ENCODE data around the gene NANP.
A peak's percentile ranks its signal among the peaks of the same experiment; 100 is the strongest.

Gene NANP

DNA sequence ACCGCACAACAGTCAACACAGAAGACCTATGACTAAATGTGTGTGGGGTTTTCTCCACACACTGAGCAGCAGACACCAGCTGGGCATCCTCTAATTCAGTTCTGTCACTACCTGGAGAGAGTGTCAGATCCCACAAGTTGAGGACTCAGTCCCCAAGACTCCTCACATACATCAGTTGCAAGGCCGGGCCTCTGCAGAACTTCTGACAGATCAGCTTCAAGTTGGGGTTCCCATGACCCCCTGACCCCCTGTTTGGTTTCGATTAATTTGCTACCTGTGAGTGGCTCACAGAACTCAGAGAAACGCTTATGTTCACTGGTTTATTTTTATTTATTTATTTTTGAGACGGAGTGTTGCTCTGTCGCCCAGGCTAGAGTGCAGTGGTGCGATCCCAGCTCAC is 35.3 kb downstream of the NANP start:
- H3K4me1 ChIP-seq (ENCODE audit: control insufficient read depth in 1 of 2, insufficient read depth in 2 of 2, low read length in 2 of 2) = peaks cover 0 to 4% of the 10 kb centered on the region in 2 experiments
- H3K18ac ChIP-seq (ENCODE audit: low read length) = no peak overlapping the region
- no peak overlapping the region for H3K9ac ChIP-seq (ENCODE audit: low read length)
- no peak for DNase-seq
- no peak overlapping the region for H2BK12ac ChIP-seq (ENCODE audit: low read length)
- H3K27me3 ChIP-seq (ENCODE audit: insufficient read depth, low read length) = no peaks in the 10 kb centered on the region
- no peak overlapping the region for H2AFZ ChIP-seq (ENCODE audit: insufficient read depth, low read length, poor library complexity)
- H3K14ac ChIP-seq (ENCODE audit: low read length) = no peak overlapping the region
- H2BK5ac ChIP-seq (ENCODE audit: low read depth, low read length, poor library complexity) = no peak overlapping the region
- no peak overlapping the region for H3K4me2 ChIP-seq (ENCODE audit: low read length)
- no peaks in the 10 kb centered on the region for H3K36me3 ChIP-seq (ENCODE audit: control insufficient read depth in 1 of 2, insufficient read depth in 2 of 2, low read length in 2 of 2)
- no CpG with 5 or more reads among the region's 7 CpGs for WGBS (ENCODE audit: extremely low coverage, insufficient coverage, insufficient read length)
- no peak overlapping the region for H3K23ac ChIP-seq (ENCODE audit: low read length)
- H2AK5ac ChIP-seq (ENCODE audit: low read length) = no peak overlapping the region
- H3K79me2 ChIP-seq (ENCODE audit: control insufficient read depth, insufficient read depth, low read length, poor library complexity) = peaks cover 10% of the 10 kb centered on the region
- no peak overlapping the region for H4K8ac ChIP-seq (ENCODE audit: low read depth, low read length)
- no peak overlapping the region for H3K4ac ChIP-seq (ENCODE audit: low read depth, low read length)
- H3K27ac ChIP-seq (ENCODE audit: low read depth, low read length) = no peak overlapping the region
- H4K12ac ChIP-seq (ENCODE audit: low read depth, low read length) = no peak overlapping the region
- H3K9me3 ChIP-seq (ENCODE audit: insufficient read depth, low read depth, low read length) = no peaks in the 10 kb centered on the region
- no peak overlapping the region for H4K91ac ChIP-seq (ENCODE audit: low read depth, low read length)
- no peak overlapping the region for H3K4me3 ChIP-seq (ENCODE audit: low read depth, low read length)
- no peak overlapping the region for H2BK120ac ChIP-seq (ENCODE audit: insufficient read depth, low read length, poor library complexity)
- peaks cover 11% of the 10 kb centered on the region for H3K79me1 ChIP-seq (ENCODE audit: low read length)

- no CpG with 5 or more reads among the region's 5 CpGs for WGBS (ENCODE audit: extremely low coverage, insufficient coverage, insufficient read length)
- Histone ChIP-seq H3K36me3 (ENCODE audit: control insufficient read depth in 1 of 2, insufficient read depth in 2 of 2, low read length in 2 of 2) (no peaks in the 10 kb centered on the region), H2AFZ (ENCODE audit: insufficient read depth, low read length, poor library complexity) (no peak overlapping the region), H3K9me3 (ENCODE audit: insufficient read depth, low read depth, low read length) (no peaks in the 10 kb centered on the region), H3K4me3 (ENCODE audit: low read depth, low read length) (no peak overlapping the region), H3K14ac (ENCODE audit: low read length) (no peak overlapping the region), H2AK5ac (ENCODE audit: low read length) (no peak overlapping the region), H3K27ac (ENCODE audit: low read depth, low read length) (no peak overlapping the region), H3K79me2 (ENCODE audit: control insufficient read depth, insufficient read depth, low read length, poor library complexity) (peaks cover 10% of the 10 kb centered on the region), H3K4me1 (ENCODE audit: control insufficient read depth in 1 of 2, insufficient read depth in 2 of 2, low read length in 2 of 2) (peaks cover 0 to 4% of the 10 kb centered on the region in 2 experiments), H3K4ac (ENCODE audit: low read depth, low read length) (no peak overlapping the region), H2BK12ac (ENCODE audit: low read length) (no peak overlapping the region), H4K12ac (ENCODE audit: low read depth, low read length) (no peak overlapping the region), H3K79me1 (ENCODE audit: low read length) (peaks cover 11% of the 10 kb centered on the region), H3K4me2 (ENCODE audit: low read length) (no peak overlapping the region), H4K8ac (ENCODE audit: low read depth, low read length) (no peak overlapping the region), H2BK120ac (ENCODE audit: insufficient read depth, low read length, poor library complexity) (no peak overlapping the region), H3K23ac (ENCODE audit: low read length) (no peak overlapping the region), H2BK5ac (ENCODE audit: low read depth, low read length, poor library complexity) (no peak overlapping the region), H3K9ac (ENCODE audit: low read length) (no peak overlapping the region), H3K27me3 (ENCODE audit: insufficient read depth, low read length) (no peaks in the 10 kb centered on the region), H3K18ac (ENCODE audit: low read length) (no peak overlapping the region), H4K91ac (ENCODE audit: low read depth, low read length) (no peak overlapping the region)
- no peak for DNase-seq
Observed at GRCh38 chr20:25587536-25587935, 36.3 kb downstream of the NANP start.

- peaks cover 11% of the 10 kb centered on the region for H3K79me1 ChIP-seq (ENCODE audit: low read length)
- H3K23ac ChIP-seq (ENCODE audit: low read length) = no peak overlapping the region
- peaks cover 10% of the 10 kb centered on the region for H3K79me2 ChIP-seq (ENCODE audit: control insufficient read depth, insufficient read depth, low read length, poor library complexity)
- no peaks in the 10 kb centered on the region for H3K36me3 ChIP-seq (ENCODE audit: control insufficient read depth in 1 of 2, insufficient read depth in 2 of 2, low read length in 2 of 2)
- H3K4me2 ChIP-seq (ENCODE audit: low read length) = no peak overlapping the region
- no peak overlapping the region for H4K91ac ChIP-seq (ENCODE audit: low read depth, low read length)
- no peak overlapping the region for H2BK12ac ChIP-seq (ENCODE audit: low read length)
- H4K12ac ChIP-seq (ENCODE audit: low read depth, low read length) = no peak overlapping the region
- no peak overlapping the region for H3K27ac ChIP-seq (ENCODE audit: low read depth, low read length)
- H3K4ac ChIP-seq (ENCODE audit: low read depth, low read length) = no peak overlapping the region
- no peak overlapping the region for H2AFZ ChIP-seq (ENCODE audit: insufficient read depth, low read length, poor library complexity)
- H3K4me3 ChIP-seq (ENCODE audit: low read depth, low read length) = no peak overlapping the region
- H3K14ac ChIP-seq (ENCODE audit: low read length) = no peak overlapping the region
- no peak overlapping the region for H3K18ac ChIP-seq (ENCODE audit: low read length)
- no peaks in the 10 kb centered on the region for H3K27me3 ChIP-seq (ENCODE audit: insufficient read depth, low read length)
- whole genome bisulfite sequencing (ENCODE audit: extremely low coverage, insufficient coverage, insufficient read length) = no CpG with 5 or more reads among the region's 11 CpGs
- no peak overlapping the region for H4K8ac ChIP-seq (ENCODE audit: low read depth, low read length)
- H2AK5ac ChIP-seq (ENCODE audit: low read length) = no peak overlapping the region
- H2BK5ac ChIP-seq (ENCODE audit: low read depth, low read length, poor library complexity) = no peak overlapping the region
- no peaks in the 10 kb centered on the region for H3K9me3 ChIP-seq (ENCODE audit: insufficient read depth, low read depth, low read length)
- peaks cover 0 to 4% of the 10 kb centered on the region in 2 experiments for H3K4me1 ChIP-seq (ENCODE audit: control insufficient read depth in 1 of 2, insufficient read depth in 2 of 2, low read length in 2 of 2)
- H3K9ac ChIP-seq (ENCODE audit: low read length) = no peak overlapping the region
- H2BK120ac ChIP-seq (ENCODE audit: insufficient read depth, low read length, poor library complexity) = no peak overlapping the region
- no peak for DNase-seq
Observed at GRCh38 chr20:25586877-25587276, 36.9 kb downstream of the NANP start.

DNA sequence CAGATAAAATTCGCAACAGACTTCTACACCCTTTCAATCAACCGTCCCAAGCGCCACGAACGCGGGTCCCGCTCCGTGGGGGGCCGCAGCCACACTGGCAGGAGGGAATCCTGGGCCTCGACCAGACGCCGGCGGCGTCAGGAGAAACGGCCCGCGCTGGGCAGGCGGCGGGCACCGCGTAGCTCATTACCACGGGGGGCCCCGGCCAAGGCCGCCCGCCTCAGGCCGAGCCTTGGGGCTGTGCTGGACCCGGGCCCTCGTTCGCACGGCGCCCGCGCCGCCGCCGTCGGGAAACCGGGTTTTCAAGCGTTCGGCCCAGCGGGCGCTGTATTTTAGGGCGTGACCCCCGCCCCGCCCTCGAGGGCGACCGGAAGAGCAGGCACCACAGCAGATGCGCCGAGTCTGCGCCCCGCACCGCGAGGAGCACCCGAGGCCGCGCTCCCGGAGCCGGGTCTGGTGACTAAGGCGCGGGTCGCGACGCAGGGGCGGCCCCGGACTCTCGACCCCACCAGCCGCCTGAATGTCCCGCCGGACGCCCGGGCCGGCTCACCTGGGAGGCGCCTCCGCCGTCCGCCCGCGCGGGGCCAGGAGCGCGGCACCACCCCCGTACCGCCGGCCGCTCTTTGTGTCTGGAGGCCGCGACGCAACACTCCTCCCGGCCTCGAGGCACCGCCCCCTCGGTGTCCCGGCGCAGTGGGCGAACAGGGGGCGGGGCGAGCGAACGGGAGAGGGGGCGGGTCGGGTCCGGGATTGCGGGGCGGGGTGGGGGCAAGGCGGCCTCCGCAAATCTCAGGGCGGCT is 38.7 kb downstream of the NANP start, which contains the start of gene NINL:
Gene NINL, minus strand, starts transcription at position 627 of the 800 bp plus-strand sequence. CDS start 58,944 bp downstream, outside the sequence.
- Histone ChIP-seq H4K12ac (ENCODE audit: low read depth, low read length) (peak within 1 kb of the TSS; percentile 66), H2BK120ac (ENCODE audit: insufficient read depth, low read length, poor library complexity) (peak within 1 kb of the TSS; percentile 28), H2BK12ac (ENCODE audit: low read length) (peak within 1 kb of the TSS; percentile 34), H3K36me3 (ENCODE audit: control insufficient read depth in 1 of 2, insufficient read depth in 2 of 2, low read length in 2 of 2) (no peaks in the 10 kb centered on the region), H2BK5ac (ENCODE audit: low read depth, low read length, poor library complexity) (peak within 1 kb of the TSS; percentile 51), H2AK5ac (ENCODE audit: low read length) (peak within 1 kb of the TSS; percentile 18), H3K14ac (ENCODE audit: low read length) (peak within 1 kb of the TSS; percentile 75), H4K8ac (ENCODE audit: low read depth, low read length) (peak within 1 kb of the TSS; percentile 79), H3K4me2 (ENCODE audit: low read length) (peak within 1 kb of the TSS; percentile 83), H3K18ac (ENCODE audit: low read length) (peak within 1 kb of the TSS; percentile 87), H3K79me2 (ENCODE audit: control insufficient read depth, insufficient read depth, low read length, poor library complexity) (peaks cover 10% of the 10 kb centered on the region), H3K27me3 (ENCODE audit: insufficient read depth, low read length) (no peaks in the 10 kb centered on the region), H3K4ac (ENCODE audit: low read depth, low read length) (peak within 1 kb of the TSS; percentile 83), H4K91ac (ENCODE audit: low read depth, low read length) (peak within 1 kb of the TSS; percentile 90), H3K4me3 (ENCODE audit: low read depth, low read length) (peak within 1 kb of the TSS; percentile 89), H3K9me3 (ENCODE audit: insufficient read depth, low read depth, low read length) (no peaks in the 10 kb centered on the region), H3K4me1 (ENCODE audit: control insufficient read depth in 1 of 2, insufficient read depth in 2 of 2, low read length in 2 of 2) (peaks cover 0 to 4% of the 10 kb centered on the region in 2 experiments), H3K23ac (ENCODE audit: low read length) (no peak within 1 kb of the TSS), H3K27ac (ENCODE audit: low read depth, low read length) (peak within 1 kb of the TSS; percentile 70), H3K79me1 (ENCODE audit: low read length) (peaks cover 11% of the 10 kb centered on the region), H3K9ac (ENCODE audit: low read length) (peak within 1 kb of the TSS; percentile 86), H2AFZ (ENCODE audit: insufficient read depth, low read length, poor library complexity) (peak within 1 kb of the TSS; percentile 92)
- DNase-seq = peak; percentile 15 to 60
- WGBS (ENCODE audit: extremely low coverage, insufficient coverage, insufficient read length) = no CpG with 5 or more reads among the region's 108 CpGs
